Liver (tissue), 9 donors: ENCODE results near the gene BORCS5. TPM values are rescaled to one million over a fixed set of nuclear protein-coding genes. Genes with fewer than 3 reads are reported as not detected.

Experiments
- DNase-seq: peaks from one replicate; pipeline ENCODE4 v3.0.0-alpha.2; 2017; ENCODE audit warnings: low spot score
- H3K27ac ChIP-seq, 2 donors: one replicate each; pipeline ENCODE4 v1.7.0; 2013; ENCODE audit warnings: inconsistent platforms in 2 of 2, low read length in 2 of 2, control low read depth in 1 of 2, low read depth in 1 of 2, mild to moderate bottlenecking in 1 of 2
- H3K27me3 ChIP-seq, 4 donors: one replicate each; pipeline versions ENCODE4 v1.6.1 to v1.7.0; 2013; ENCODE audit warnings: low read length in 3 of 4, inconsistent platforms in 1 of 4, mild to moderate bottlenecking in 1 of 4, moderate library complexity in 1 of 4; ENCODE audit not compliant: control insufficient read depth in 4 of 4, insufficient read depth in 4 of 4
- H3K36me3 ChIP-seq, 4 donors: one replicate each; pipeline versions ENCODE4 v1.6.1 to v1.7.0; 2013; ENCODE audit warnings: low read length in 3 of 4, mild to moderate bottlenecking in 3 of 4, low read depth in 1 of 4, moderate library complexity in 1 of 4; ENCODE audit not compliant: control insufficient read depth in 4 of 4, insufficient read depth in 3 of 4
- H3K4me1 ChIP-seq, 4 donors: one replicate each; pipeline versions ENCODE4 v1.6.1 to v1.7.0; 2013; ENCODE audit warnings: low read length in 3 of 4, mild to moderate bottlenecking in 3 of 4, moderate library complexity in 1 of 4; ENCODE audit not compliant: control insufficient read depth in 4 of 4, insufficient read depth in 4 of 4
- H3K4me3 ChIP-seq, 3 donors: one replicate each; pipeline versions ENCODE4 v1.6.1 to v1.7.0; 2013; ENCODE audit warnings: low read length in 3 of 3, control low read depth in 1 of 3, low read depth in 1 of 3, mild to moderate bottlenecking in 1 of 3
- H3K9ac ChIP-seq, 2 donors: one replicate each; pipeline ENCODE4 v1.7.0; 2013; ENCODE audit warnings: low read length in 2 of 2, mild to moderate bottlenecking in 2 of 2, moderate library complexity in 2 of 2, control low read depth in 1 of 2, low read depth in 1 of 2
- H3K9me3 ChIP-seq, 4 donors: one replicate each; pipeline versions ENCODE4 v1.6.1 to v1.7.0; 2013; ENCODE audit warnings: low read length in 3 of 4; ENCODE audit not compliant: control insufficient read depth in 4 of 4
- EGR1 ChIP-seq, 2 donors: IDR thresholded peaks; 2 replicates each; pipeline ENCODE4 v1.6.1; 2016 to 2018; ENCODE audit warnings: antibody characterized with exemption in 2 of 2, low read depth in 2 of 2
- FOXA1 ChIP-seq: IDR thresholded peaks from 2 replicates; pipeline ENCODE4 v1.6.1; 2016; ENCODE audit warnings: antibody characterized with exemption
- FOXA2 ChIP-seq: IDR thresholded peaks from 2 replicates; pipeline ENCODE4 v1.6.1; 2016; ENCODE audit warnings: antibody characterized with exemption
- GABPA ChIP-seq, 2 donors: IDR thresholded peaks in 1 of 2; conservative IDR thresholded peaks in 1 of 2; 2 replicates each; pipeline ENCODE4 v1.6.1; 2016; ENCODE audit warnings: antibody characterized with exemption in 2 of 2, mild to moderate bottlenecking in 1 of 2, moderate library complexity in 1 of 2
- HNF4A ChIP-seq, 2 donors: conservative IDR thresholded peaks; 2 replicates each; pipeline ENCODE4 v1.6.1; 2016; ENCODE audit warnings: antibody characterized with exemption in 2 of 2, mild to moderate bottlenecking in 2 of 2
- HNF4G ChIP-seq: IDR thresholded peaks from 2 replicates; pipeline ENCODE4 v1.6.1; 2016; ENCODE audit warnings: antibody characterized with exemption
- JUND ChIP-seq, 2 donors: IDR thresholded peaks; 2 replicates each; pipeline ENCODE4 v1.6.1; 2016; ENCODE audit warnings: antibody characterized with exemption in 2 of 2
- SP1 ChIP-seq: IDR thresholded peaks from 2 replicates; pipeline ENCODE4 v1.6.1; 2018; ENCODE audit warnings: antibody characterized with exemption, mild to moderate bottlenecking
- YY1 ChIP-seq: IDR thresholded peaks from 2 replicates; pipeline ENCODE4 v1.6.1; 2016; ENCODE audit warnings: antibody characterized with exemption, mild to moderate bottlenecking
- WGBS: extraction: QIAGEN DNeasy Blood & Tissue Kit; methylation state at CpG from one replicate; pipeline ENCODE4 v1.1.7; 2013; 5-methylcytosine and 5-hydroxymethylcytosine counted together
- polyA plus RNA-seq, 2 donors: library from polyadenylated mRNA; stranded (reverse) in 1 of 2; unstranded in 1 of 2; fragments of 200-250 nt in 1 of 2; fragments of >200 nt in 1 of 2; fragmentation: Nextera tagmentation in 1 of 2; extraction: Ambion mirVana in 1 of 2; gene quantifications; one replicate each; pipeline versions ENCODE4 v1.2.1 to v1.2.3, GENCODE V29; 2013 to 2015
- total RNA-seq, 2 donors: library from RNA; depleted of rRNA; stranded (reverse); fragments of >200 nt; gene quantifications; one replicate each; pipeline ENCODE4 v1.2.3, GENCODE V29; 2014
- TF ChIP-seq, protein P1 (sequence below): fragments of 150-350 bp; IDR thresholded peaks from 2 replicates; pipeline ENCODE4 v1.5.1; 2017; ENCODE audit warnings: improper control_type of control experiment, low read depth, low read length; ENCODE audit not compliant: missing input control
- TF ChIP-seq, protein P2 (sequence below): IDR thresholded peaks from 2 replicates; pipeline ENCODE4 v1.6.1; 2016; ENCODE audit warnings: antibody characterized with exemption, mild to moderate bottlenecking
- TF ChIP-seq, protein P3 (sequence below): IDR thresholded peaks from 2 replicates; pipeline ENCODE4 v1.6.1; 2016; ENCODE audit warnings: antibody characterized with exemption
- TF ChIP-seq, protein P4 (sequence below): IDR thresholded peaks from 2 replicates; pipeline ENCODE4 v1.6.1; 2016; ENCODE audit warnings: antibody characterized with exemption
- donor health status: healthy.
- donor health status: healthy.
- donor health status: healthy.
- donor health status: healthy.
- donor health status: healthy.

BORCS5 gene
- total and polyA plus RNA-seq, 4 donors = 4.5 to 11.4 (median 8.1) TPM

DNA sequence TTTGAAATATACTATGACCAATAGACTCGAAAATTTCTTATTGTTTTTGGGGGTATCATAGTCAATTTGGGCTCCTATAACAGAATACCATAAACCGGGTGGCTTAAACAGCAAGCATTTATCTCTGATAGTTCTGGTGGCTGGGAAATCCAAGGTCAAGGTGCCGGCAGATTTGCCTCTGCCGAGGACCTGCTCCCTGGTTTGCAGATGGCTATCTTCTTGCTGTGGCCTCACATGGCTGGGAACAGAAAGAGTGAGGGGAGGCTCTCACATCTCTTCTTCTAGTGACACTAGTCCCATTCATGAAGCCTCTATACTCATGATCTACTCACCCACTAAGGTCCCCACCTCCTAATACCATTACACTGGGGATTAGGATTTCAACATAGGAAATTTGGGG, 70.7 kb downstream of the BORCS5 start:
- no peak for TF ChIP-seq SP1
- no peak for TF ChIP-seq GABPA (IDR thresholded peaks at IDR 0.05 in 1 of 2, conservative IDR thresholded peaks at IDR 0.05 in 1 of 2)
- TF ChIP-seq, protein P1, sequence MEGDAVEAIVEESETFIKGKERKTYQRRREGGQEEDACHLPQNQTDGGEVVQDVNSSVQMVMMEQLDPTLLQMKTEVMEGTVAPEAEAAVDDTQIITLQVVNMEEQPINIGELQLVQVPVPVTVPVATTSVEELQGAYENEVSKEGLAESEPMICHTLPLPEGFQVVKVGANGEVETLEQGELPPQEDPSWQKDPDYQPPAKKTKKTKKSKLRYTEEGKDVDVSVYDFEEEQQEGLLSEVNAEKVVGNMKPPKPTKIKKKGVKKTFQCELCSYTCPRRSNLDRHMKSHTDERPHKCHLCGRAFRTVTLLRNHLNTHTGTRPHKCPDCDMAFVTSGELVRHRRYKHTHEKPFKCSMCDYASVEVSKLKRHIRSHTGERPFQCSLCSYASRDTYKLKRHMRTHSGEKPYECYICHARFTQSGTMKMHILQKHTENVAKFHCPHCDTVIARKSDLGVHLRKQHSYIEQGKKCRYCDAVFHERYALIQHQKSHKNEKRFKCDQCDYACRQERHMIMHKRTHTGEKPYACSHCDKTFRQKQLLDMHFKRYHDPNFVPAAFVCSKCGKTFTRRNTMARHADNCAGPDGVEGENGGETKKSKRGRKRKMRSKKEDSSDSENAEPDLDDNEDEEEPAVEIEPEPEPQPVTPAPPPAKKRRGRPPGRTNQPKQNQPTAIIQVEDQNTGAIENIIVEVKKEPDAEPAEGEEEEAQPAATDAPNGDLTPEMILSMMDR = no peak
- TF ChIP-seq EGR1 (IDR thresholded peaks at IDR 0.05; ENCODE audit: low read depth in 2 of 2) = no peak
- no peak for TF ChIP-seq HNF4A (conservative IDR thresholded peaks at IDR 0.05)
- H3K36me3 ChIP-seq = no peaks in the 10 kb centered on the region
- H3K9me3 ChIP-seq = no peaks in the 10 kb centered on the region
- no peak overlapping the region for H3K27ac ChIP-seq
- H3K27me3 ChIP-seq = no peaks in the 10 kb centered on the region
- DNase-seq = no peak
- H3K9ac ChIP-seq = no peak overlapping the region
- H3K4me1 ChIP-seq = peaks cover 0 to 6% (median 0%) of the 10 kb centered on the region in 4 donors
- WGBS = 93% methylated on average over 4 of the region's 4 CpGs
- H3K4me3 ChIP-seq = no peak overlapping the region

DNA sequence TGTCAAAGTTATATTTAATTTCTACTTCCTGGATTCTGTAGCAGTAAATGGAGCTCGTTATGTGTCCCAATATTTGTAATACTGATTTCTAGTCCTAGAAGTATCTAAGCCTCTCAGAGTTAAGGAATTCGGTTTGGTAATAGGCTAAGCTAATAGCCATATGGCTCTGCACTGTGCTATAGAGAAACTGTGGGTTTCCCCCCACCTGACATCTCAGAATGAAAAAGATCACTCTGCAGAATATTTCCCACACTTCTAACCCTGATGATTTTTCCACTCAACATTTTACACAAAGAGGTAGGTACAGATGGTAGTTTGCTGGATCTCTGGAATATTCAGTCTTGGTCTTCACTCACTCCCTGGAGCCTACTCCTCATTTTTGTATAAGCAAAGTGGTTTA, 71.2 kb downstream of the BORCS5 start:
- WGBS = 90% methylated on average over 2 of the region's 2 CpGs
- TF ChIP-seq SP1 = no peak
- TF ChIP-seq HNF4A (conservative IDR thresholded peaks at IDR 0.05) = no peak
- TF ChIP-seq FOXA1 = no peak
- no peak for TF ChIP-seq FOXA2
- TF ChIP-seq HNF4G = no peak
- TF ChIP-seq JUND (IDR thresholded peaks at IDR 0.05) = no peak
- no peak for TF ChIP-seq YY1
- TF ChIP-seq, protein P2, sequence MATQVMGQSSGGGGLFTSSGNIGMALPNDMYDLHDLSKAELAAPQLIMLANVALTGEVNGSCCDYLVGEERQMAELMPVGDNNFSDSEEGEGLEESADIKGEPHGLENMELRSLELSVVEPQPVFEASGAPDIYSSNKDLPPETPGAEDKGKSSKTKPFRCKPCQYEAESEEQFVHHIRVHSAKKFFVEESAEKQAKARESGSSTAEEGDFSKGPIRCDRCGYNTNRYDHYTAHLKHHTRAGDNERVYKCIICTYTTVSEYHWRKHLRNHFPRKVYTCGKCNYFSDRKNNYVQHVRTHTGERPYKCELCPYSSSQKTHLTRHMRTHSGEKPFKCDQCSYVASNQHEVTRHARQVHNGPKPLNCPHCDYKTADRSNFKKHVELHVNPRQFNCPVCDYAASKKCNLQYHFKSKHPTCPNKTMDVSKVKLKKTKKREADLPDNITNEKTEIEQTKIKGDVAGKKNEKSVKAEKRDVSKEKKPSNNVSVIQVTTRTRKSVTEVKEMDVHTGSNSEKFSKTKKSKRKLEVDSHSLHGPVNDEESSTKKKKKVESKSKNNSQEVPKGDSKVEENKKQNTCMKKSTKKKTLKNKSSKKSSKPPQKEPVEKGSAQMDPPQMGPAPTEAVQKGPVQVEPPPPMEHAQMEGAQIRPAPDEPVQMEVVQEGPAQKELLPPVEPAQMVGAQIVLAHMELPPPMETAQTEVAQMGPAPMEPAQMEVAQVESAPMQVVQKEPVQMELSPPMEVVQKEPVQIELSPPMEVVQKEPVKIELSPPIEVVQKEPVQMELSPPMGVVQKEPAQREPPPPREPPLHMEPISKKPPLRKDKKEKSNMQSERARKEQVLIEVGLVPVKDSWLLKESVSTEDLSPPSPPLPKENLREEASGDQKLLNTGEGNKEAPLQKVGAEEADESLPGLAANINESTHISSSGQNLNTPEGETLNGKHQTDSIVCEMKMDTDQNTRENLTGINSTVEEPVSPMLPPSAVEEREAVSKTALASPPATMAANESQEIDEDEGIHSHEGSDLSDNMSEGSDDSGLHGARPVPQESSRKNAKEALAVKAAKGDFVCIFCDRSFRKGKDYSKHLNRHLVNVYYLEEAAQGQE = no peak
- TF ChIP-seq, protein P3, sequence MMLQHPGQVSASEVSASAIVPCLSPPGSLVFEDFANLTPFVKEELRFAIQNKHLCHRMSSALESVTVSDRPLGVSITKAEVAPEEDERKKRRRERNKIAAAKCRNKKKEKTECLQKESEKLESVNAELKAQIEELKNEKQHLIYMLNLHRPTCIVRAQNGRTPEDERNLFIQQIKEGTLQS = no peak
- TF ChIP-seq, protein P4, sequence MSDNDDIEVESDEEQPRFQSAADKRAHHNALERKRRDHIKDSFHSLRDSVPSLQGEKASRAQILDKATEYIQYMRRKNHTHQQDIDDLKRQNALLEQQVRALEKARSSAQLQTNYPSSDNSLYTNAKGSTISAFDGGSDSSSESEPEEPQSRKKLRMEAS = no peak
- TF ChIP-seq GABPA (IDR thresholded peaks at IDR 0.05 in 1 of 2, conservative IDR thresholded peaks at IDR 0.05 in 1 of 2) = no peak
- TF ChIP-seq EGR1 (IDR thresholded peaks at IDR 0.05; ENCODE audit: low read depth in 2 of 2) = no peak
- TF ChIP-seq, protein P1 = no peak
- H3K9ac ChIP-seq = no peak overlapping the region
- H3K4me1 ChIP-seq = peaks cover 0 to 7% (median 0%) of the 10 kb centered on the region in 4 donors
- H3K9me3 ChIP-seq = no peaks in the 10 kb centered on the region
- DNase-seq = no peak
- no peak overlapping the region for H3K27ac ChIP-seq
- no peaks in the 10 kb centered on the region for H3K36me3 ChIP-seq
- H3K4me3 ChIP-seq = no peak overlapping the region
- no peaks in the 10 kb centered on the region for H3K27me3 ChIP-seq
